ENCODE measurements around the gene DENND1A.
A peak's percentile ranks its signal among the peaks of the same experiment; 100 is the strongest.

DENND1A gene

DNA sequence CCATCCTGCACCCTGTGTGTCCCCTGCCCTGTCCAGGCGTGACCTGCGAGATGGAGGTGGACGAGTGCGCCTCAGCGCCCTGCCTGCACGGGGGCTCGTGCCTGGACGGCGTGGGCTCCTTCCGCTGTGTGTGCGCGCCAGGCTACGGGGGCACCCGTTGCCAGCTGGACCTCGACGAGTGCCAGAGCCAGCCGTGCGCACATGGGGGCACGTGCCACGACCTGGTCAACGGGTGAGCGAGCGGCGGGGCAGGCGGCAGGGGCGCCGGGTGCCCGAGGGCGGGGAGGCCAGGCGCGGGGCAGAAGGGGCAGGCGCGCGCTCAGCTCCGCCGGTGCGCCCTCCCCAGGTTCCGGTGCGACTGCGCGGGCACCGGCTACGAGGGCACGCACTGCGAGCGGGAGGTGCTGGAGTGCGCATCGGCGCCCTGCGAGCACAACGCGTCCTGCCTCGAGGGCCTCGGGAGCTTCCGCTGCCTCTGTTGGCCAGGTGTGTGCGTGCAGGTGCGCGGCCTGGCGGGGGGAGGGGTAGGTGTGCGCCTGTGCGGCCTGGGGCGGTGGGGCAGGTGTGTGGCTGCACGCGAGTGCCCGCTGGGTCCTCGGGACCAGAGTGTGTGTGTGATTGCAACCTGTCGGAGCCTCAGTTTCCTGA is 563.9 kb downstream of the DENND1A start:
- DNase-seq (ENCODE audit: extremely low read depth in 1 of 2, low read depth in 1 of 2): no peak

DNA sequence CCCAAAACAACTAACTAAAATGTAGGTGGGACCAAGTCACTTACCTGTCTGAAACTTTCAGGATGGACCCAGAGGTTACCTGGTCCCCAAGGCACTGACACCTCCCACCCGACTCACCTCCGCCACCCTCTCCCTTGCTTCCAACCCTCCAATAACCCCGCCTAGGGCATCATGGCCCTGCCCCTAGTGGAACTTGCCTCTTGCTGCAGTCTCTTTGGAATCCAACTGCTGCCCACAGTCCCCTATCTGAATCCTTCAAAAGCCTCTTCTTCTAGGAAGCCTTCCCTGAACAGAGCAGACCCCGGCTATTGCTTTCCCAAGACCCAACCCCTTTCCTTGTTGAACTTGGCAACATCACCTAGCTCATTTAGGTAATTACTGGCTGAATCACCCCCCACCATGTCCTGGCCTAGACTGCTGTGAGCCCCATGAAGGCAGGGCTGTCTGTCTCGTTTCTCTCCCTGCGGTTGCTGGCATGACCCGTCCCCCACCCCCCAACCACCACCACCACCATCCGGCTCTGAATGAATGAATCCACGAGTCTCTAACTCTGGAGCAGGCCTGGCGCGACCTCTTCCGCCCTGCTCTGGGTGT is 564.5 kb downstream of the DENND1A start:
- no peak for DNase-seq (ENCODE audit: extremely low read depth in 1 of 2, low read depth in 1 of 2)

DNA sequence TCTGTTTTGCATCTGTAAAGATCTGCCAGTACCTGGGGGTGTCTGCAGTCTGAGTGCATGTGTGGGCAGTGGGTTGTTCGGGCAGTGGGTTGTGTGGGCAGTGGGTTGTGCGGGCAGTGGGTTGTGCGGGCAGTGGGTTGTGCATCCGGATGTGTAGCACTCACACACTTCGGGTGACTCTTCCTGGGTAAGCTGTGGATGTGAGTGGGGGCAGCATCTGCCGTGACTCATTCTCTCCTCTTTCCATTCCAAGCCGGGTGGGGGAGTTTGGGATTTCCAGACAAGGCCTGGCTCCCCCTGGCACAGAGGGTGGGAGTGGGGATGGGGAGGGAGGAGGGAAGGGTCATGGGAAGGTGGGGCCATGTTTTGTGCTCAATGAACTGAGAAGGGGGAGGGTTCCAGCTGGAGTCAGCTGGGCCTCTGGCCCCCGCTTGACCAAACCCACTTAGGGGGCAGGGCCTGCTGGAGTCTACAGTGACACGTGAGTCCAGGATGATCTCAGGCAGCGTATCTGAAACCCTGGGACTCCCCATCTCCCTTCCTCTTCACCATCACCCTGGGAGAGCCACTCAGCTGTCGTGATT is 565.6 kb downstream of the DENND1A start:
- no peak for DNase-seq (ENCODE audit: extremely low read depth in 1 of 2, low read depth in 1 of 2)

DNA sequence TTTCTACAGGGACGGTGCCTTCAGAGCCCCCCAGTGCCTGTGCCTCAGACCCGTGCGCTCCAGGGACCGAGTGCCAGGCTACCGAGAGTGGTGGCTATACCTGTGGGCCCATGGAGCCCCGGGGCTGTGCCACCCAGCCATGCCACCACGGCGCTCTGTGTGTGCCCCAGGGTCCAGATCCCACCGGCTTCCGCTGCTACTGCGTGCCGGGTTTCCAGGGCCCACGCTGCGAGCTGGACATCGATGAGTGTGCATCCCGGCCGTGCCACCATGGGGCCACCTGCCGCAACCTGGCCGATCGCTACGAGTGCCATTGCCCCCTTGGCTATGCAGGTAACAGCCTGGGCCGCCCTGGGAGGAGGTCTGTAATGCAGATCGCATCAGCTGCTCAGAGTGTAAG is 567.1 kb downstream of the DENND1A start:
- DNase-seq (ENCODE audit: extremely low read depth in 1 of 2, low read depth in 1 of 2): no peak

DNA sequence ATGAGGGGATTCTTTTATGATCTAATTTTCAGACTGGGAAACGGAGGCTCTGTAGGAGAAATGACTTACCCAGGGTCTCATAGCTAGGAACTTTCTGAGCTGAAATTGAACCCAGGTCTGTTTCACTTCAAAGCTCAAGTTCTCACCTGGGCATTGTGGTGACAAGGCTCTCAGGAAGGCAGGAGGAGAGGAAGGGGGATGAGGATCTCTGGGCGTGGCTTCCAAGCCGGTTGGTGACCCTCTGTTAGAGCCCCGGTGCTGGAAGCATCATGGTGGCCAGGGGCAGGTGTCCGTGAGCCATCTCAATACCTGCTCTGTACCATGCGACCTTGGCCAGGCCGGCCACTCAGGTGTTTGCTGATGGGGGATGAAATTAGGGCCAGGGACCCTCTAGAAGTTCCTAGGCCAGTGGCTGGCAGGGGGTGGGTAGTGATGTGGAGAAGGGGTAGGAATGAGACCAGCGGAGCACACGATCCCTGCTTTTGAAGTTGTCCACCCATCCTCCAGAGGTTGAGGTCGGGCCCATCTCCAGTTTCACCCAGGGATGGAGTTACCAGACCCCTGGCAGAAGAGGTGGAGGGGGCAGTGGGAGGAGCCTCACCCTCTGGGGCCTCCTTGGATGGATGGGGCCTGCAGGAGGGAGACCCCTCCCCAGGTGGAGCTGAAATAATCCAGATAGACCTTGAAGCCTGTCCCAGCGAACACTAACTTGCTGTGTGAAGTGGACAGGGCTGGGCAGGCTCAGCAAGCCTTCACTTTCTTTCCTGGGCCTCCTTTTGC is 568.0 kb downstream of the DENND1A start:
- no peak for DNase-seq (ENCODE audit: extremely low read depth in 1 of 2, low read depth in 1 of 2)

DNA sequence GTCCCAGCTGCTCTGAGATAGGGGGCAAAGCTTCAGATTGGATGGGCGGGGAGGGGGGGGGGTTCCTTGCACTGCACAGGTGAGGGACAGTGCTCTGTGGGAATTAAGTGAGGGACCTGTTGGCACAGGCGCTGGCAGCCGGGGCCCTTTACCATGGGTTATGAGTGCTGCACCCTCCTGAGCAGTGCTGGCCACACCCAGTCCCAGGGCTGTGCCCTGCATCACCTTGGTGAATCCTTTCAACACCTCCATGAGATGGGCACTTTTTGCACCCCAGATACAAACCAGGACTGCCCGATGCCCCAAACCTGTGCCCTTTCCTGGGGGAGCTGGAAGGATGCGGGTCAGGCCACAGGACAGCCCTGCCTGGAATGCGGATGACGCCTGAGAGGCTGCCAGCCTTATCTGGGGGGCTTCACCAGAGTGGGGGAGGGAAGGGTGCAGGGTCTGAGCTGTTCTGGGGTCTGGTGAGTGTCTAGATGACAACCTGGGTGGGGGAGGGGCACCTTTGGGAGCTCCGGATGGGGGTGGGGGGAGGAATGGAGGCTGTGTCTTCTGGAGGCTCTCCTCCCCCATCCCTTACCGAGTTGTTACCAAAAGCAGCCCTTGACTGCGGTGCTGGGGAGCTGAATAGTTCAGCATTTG is 568.7 kb downstream of the DENND1A start:
- no peak for DNase-seq (ENCODE audit: extremely low read depth in 1 of 2, low read depth in 1 of 2)

DNA sequence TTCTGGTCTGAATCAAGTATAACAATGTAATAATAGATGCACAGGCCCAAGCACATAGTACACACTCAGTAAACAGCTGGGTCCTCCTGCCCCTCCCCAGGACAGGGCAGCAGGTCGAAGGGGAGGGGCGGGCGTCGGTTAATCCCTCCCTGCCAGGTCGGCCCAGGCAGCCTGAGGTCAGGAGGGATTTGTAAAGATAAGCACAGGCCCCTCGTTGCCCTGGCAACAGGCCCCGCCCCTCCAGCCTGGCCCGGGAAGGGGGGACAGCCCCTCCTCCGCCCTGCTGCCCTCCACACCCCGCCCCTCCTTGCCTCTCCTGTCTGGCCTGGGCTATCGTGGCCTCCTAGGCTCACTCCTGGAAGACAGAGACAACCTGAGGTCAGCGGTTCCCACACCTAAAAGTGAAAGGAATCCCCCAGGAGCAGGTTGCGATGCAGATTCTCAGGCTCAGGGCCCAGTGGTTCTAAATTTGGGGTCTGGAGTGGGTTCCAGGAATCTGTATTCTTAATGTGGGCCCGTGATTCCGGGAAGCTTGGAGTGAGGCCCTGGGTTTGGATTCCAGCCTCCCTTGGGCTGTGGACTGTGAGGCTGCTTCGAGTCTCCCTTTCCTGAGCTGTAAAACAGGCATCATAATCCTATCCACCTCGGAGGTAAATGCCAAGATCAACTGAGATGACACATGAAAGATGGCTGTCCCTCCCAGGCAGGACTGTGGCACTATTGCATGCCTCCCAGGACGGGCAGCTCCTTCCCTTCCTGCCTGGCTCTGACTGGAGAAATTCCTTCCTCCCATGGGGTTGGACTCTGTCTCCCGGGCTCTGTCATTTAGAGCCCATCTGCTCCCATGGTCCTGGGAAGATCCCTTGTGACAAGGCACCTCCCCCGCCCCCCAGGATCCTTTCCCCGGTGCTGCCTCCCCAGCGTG is 569.5 kb downstream of the DENND1A start:
- DNase-seq (ENCODE audit: extremely low read depth in 1 of 2, low read depth in 1 of 2): peak in 1 of 2 donors; percentile 8

DNA sequence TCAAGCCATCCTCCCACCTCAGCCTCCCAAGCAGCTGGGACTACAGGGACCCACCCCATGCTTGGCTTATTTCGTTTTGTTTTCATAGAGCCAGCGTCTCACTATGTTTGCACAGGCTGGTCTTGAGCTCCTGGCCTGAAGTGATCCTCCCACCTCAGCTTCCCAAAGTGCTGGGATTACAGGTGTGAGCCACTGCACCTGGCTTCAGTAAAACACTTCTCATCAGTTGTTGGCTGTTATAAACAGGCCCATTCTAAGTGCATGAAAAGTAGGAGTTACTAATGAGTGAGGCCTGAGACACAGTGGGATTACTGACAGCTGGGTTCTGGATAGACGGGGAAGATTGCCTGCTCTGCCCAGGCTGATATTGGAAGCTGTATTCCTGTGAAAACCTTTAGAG is 570.4 kb downstream of the DENND1A start:
- no peak for DNase-seq (ENCODE audit: extremely low read depth in 1 of 2, low read depth in 1 of 2)

DNA sequence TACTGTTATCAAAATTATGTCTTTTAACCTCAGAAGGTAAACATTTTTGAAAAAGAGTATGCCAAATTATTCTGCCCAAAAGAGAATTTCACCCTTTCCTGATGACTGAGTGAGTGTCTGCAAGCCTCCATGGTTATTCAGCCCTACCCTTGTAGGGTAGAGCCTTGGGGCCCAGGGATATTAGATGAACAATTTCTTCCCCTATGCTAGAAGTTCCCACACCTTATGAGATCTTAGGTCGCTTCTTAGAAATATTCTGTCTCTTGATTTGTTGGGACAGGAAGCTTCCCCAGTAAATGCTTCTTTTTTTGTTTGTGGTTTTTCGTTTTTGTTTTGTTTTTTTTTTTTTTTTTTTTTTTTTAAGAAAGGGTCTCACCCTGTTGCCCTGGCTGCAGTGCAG is 570.8 kb downstream of the DENND1A start:
- no peak for DNase-seq (ENCODE audit: extremely low read depth in 1 of 2, low read depth in 1 of 2)

DNA sequence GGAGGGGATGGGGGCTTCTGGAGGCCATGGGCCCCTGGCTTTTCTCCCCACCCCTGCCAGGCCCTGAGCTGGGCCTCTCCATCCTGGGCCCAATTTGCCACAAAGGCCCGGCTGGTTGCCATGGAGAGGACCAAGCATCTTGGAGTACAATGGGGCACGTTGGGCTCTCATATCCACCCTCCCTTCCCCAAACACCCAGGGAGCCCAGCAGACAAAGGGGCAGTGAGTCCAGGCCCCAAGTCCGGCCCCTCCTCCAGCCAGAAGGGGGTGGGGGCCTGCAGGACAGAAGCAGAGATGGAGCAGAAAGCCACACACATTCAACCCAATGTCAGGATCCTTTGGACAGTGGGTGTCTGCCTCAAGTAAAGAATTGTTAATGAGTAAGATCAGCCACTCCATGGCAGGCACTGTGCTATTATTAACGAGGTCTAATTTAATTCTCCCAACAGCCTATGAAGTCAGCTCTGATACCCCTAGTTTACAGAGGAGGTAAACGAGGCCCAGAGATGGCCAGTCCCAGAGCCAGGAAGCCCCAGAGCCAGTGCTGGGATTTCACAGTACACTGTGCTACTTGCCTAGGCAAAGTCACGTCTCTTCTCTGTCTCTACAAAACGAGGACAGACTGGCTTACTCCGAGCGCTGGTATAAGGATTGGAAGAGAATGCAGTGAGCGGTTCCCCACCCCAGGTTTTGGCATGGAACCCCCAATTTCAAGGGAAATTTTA is 571.6 kb downstream of the DENND1A start:
- DNase-seq (ENCODE audit: extremely low read depth in 1 of 2, low read depth in 1 of 2): no peak

DNA sequence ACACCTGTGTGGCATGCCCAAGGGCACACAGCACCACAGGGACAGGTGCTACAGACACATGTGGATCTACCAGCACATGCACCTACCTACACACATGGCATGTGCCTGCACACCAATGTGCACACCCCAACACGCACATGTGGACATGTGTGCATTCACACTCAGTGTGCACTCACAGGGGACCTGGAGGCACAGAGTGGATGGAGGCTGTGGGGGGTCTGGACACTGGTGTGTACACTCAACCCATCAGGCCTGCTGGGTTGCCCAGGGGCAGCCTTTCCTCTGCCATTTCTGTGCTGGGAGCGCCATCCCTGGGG is 572.2 kb downstream of the DENND1A start:
- no peak for DNase-seq (ENCODE audit: extremely low read depth in 1 of 2, low read depth in 1 of 2)

DNA sequence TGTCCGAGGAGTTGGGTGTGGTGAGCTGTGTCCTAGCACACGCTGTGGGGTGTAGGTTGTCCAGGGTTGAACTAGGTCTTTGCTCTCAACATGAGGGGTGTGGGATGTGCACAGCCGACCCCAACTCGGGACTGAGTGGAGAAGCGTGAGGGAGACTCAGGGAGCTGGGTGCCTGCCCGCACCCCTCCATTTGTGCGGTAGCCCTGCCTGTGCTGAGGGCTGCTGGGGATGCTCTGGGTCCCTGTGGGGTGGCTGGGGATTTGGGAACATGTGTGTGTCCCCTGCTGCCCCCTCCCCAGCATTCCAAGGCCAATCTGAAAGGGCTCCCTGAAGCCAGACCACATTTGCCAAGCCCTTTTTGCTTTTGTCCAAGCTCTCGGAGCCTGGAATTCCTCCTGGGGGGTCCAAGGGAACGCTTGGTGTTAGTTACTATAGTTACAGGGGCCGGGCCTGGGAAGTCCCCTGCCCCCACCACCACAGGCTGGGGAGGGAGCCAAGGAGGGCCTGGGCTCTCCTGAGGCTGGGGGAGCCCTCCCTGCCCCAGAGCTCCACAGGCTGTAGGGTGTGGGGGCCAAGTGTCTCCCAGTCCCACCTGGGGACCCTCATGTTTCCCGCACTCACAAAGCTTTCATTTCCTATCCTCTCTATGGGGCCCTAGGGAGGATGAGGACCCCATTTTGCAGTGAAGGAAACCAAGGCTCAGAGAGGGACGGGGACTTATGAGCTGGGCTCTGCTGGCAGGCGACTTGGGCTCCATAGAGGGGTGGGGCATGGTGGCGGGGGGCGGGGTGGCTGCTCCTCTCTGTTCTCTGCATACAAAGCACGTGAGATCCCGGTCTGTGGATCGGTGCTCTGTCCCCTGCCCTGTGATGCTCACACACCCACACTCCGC is 572.8 kb downstream of the DENND1A start:
- DNase-seq (ENCODE audit: extremely low read depth in 1 of 2, low read depth in 1 of 2): no peak

DNA sequence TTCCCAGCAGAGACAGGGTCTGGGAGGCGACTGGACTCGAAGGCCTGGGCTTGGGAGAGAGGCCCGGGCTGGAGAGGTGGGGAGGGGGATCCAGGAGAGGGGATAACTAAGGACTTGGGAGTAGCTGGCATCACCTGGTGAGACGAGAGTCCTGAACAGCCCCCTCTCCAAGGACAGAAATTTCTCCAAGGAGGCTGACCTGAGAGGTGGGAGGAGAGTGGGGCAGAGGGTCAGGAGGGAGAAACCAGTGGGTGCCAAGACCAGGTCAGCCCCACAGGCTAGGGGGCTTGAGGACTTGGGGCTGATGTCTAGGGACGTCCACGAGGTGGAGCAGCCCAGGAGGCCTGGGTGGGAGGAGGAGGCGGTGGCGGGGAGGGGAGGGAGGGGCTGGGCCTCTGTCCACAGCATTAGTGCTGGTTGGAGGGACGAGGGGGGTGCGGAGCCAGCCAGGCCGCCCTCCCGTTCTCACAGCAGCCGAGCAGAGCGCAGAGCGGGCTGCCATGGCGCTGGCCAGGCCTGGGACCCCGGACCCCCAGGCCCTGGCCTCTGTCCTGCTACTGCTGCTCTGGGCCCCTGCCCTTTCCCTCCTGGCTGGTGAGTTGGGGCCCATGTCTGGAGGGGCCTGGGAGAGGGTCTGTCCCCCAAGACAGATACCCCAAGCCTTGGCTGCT is 574.0 kb downstream of the DENND1A start, which contains the start of gene CRB2:
CRB2 (plus strand) TSS at position 437 of the 671 bp plus-strand sequence; CDS start at position 501, 64 bp downstream.
- DNase-seq (ENCODE audit: extremely low read depth in 1 of 2, low read depth in 1 of 2): no peak

DNA sequence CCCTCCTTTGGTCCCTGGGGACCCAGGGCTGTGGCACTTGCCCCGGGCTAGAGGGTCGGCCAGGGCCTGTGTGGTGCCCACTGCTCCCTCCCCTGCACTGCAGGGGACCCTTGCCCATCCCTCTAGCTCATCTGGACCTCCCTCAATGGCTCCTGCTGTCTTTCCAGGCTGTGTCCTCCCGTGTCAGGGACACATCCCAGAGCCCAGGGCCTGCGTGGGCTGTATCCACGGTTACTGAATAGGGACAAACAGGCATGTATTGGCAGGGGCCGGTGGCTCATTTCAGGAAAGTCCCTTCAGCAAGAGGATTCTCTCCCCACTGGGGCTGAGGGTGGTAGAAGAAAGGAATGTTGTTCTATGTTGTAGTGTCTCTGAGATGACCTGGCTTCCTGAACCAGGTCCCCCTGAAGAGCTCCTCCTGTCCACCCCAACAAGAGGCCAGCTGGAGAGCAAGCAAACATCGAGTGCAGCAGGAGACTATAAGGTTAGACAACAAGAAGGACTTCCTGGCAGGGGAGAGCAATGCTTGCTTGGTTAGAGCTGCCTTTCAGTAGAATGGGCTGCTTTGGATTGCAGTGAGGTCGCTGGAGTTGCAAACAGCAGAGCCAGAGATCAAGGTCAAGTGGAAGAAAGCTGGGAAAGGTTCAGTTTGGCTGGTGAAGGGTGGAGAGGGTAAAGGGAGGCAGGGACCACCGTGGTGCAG is 575.0 kb downstream of the DENND1A start:
- DNase-seq (ENCODE audit: extremely low read depth in 1 of 2, low read depth in 1 of 2): no peak

DNA sequence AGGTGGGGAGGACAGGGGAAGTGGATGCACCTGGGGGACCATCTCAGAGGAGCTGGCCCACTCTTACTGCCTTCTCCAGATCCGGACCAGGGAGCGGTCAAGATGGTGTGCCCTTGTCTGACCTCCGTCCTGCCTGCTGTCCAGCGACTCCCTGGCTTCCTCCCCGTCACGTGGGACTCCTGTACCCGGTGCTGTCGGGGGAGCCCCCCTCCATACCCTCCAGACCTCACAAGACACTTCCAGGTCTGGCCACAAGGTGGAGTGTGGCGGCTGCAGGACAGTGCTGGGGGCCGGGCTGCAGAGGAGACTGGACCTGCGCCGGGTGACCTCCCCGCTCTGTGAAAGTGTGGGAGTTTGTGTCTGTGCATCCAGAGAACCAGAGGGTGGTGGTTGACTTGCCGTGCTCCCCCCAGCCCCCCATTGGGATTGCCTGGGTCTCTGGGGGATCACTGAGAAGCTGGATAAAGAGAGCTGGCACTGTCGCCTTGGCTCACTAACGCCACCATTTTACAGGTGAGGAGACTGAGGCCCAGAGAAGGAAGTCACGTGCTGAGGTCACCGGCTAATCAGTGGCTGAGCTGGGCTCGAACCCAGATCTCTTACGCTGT is 575.8 kb downstream of the DENND1A start:
- DNase-seq (ENCODE audit: extremely low read depth in 1 of 2, low read depth in 1 of 2): peak in 1 of 2 donors; percentile 29

DNA sequence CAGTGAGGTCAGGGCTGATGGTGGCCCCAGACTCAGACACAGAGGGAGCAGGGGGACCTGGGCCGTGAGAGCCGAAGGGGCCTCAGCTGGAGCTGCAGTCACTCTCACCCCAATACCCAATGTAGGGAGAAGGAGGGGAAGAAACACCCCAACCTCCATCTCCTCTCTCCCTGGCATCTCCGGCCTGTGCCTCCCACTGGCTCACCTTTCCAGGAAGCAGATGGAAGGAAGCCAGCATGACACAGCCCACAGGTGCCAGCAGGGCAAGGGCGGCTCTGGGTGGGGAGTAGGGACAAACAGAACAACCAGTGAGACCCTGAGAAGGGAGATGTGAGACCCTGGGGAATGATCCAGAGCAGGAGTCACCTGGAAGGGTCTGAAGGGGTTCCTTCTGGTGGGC is 576.9 kb downstream of the DENND1A start:
- DNase-seq (ENCODE audit: extremely low read depth in 1 of 2, low read depth in 1 of 2): no peak
